ENCODE results near the gene CHTOP.
A peak's percentile ranks its signal among the peaks of the same experiment; 100 is the strongest.

CHTOP gene

DNA sequence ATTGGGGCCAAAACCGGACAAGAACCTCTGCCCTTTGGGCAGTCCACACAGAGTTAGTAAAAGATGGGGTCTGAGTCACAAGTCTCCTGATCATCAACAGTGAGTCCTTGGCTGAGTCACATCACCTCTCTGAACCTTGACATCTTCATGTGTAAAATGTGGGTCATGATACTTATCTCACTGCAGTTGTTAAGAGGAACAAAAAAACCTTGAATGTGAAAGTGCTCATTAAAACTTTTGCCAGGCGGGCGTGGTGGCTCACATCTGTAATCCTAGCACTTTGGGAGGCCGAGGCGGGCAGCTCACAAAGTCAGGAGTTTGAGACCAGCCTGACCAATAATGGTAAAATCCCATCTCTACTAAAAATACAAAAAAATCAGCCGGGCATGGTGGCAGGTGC is 36.7 kb upstream of the CHTOP start:
- TF ChIP-seq, protein P1, sequence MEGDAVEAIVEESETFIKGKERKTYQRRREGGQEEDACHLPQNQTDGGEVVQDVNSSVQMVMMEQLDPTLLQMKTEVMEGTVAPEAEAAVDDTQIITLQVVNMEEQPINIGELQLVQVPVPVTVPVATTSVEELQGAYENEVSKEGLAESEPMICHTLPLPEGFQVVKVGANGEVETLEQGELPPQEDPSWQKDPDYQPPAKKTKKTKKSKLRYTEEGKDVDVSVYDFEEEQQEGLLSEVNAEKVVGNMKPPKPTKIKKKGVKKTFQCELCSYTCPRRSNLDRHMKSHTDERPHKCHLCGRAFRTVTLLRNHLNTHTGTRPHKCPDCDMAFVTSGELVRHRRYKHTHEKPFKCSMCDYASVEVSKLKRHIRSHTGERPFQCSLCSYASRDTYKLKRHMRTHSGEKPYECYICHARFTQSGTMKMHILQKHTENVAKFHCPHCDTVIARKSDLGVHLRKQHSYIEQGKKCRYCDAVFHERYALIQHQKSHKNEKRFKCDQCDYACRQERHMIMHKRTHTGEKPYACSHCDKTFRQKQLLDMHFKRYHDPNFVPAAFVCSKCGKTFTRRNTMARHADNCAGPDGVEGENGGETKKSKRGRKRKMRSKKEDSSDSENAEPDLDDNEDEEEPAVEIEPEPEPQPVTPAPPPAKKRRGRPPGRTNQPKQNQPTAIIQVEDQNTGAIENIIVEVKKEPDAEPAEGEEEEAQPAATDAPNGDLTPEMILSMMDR (conservative IDR thresholded peaks at IDR 0.05; ENCODE audit: low read depth, low read length): no peak
- no peak overlapping the region for H3K4me3 ChIP-seq (ENCODE audit: low read depth, low read length)
- peak; percentile 47 for DNase-seq (ENCODE audit: low read depth)

DNA sequence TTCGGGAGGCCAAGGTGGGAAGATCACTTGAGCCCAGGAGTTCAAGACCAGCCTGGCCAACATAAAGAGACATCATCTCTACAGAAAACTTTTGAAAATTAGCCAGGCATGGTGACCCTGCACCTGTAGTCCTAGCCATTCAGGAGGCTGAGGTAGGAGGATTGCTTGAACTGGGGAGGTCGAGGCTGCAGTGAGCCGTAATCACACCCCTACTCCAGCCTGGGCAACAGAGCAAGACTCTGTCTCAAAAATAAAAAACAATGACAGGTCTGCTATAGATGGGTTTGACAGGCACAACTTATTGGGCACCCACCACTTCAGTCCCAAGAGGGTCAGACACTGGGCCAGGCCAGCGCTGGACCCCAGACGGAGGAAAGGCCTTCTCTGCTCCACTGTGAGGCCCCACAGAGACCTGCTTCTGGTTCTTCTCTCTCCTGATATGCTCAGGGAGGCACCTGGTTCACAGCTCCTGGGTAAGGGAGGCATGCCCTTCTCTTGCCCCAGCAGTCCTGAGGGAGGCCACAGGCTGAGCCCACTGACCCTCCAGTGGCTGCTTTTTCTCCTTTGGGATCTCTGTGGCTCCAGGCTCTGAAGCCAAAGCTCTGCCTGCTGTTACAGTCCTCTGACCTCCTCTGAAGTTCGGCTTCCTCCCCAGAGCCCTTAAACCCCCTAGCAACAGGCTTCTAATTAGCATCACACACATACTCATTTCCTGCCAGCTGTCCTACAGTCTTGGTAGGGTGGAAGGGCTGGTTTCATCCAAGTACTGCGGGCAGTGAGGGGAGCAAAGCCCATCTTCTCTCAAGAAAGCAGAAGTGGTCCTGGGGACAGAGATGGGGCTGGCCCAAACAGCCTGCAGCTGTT is 35.3 kb upstream of the CHTOP start:
- DNase-seq (ENCODE audit: low read depth): peak; percentile 70
- no peak overlapping the region for H3K4me3 ChIP-seq (ENCODE audit: low read depth, low read length)
- TF ChIP-seq, protein P1 (conservative IDR thresholded peaks at IDR 0.05; ENCODE audit: low read depth, low read length): no peak

DNA sequence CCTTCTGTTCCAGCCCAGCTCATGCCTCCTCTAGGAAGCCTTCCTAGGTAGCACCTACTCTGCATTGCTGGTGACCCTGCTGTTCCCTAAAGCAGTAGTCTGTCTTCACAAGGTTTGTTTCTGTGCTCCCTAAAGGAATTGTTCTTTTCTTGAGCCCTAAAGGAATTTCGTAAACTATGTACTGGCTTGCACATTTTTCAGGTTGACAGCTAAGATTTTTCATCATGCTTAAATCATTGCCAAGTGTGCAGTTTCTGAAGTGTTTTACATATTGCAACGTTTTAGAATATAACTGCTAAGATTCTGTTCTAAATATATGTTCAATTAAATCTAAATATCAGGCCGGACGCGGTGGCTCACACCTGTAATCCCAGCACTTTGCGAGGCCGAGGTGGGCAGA is 34.0 kb upstream of the CHTOP start:
- H3K4me3 ChIP-seq (ENCODE audit: low read depth, low read length): no peak overlapping the region
- DNase-seq (ENCODE audit: low read depth): peak; percentile 41
- TF ChIP-seq, protein P1 (conservative IDR thresholded peaks at IDR 0.05; ENCODE audit: low read depth, low read length): no peak

DNA sequence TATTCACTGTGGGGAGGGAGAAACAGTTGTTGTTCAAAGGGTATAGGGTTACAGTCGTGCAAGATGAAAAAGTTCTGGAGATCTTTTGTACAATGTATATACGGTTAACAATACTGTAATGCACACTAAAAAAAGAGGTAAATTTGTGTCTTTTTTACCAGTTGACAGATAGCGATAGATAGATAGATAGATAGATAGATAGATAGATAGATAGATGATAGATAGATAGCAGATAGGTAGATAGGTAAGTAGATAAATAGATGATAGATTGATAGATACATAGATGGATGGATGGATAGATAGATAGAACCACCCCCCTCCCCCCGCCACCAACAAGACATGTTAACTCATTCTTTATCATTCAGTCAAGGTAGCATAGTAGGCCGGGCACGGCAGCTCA is 31.1 kb upstream of the CHTOP start:
- TF ChIP-seq, protein P1 (conservative IDR thresholded peaks at IDR 0.05; ENCODE audit: low read depth, low read length): no peak
- no peak overlapping the region for H3K4me3 ChIP-seq (ENCODE audit: low read depth, low read length)
- no peak for DNase-seq (ENCODE audit: low read depth)

DNA sequence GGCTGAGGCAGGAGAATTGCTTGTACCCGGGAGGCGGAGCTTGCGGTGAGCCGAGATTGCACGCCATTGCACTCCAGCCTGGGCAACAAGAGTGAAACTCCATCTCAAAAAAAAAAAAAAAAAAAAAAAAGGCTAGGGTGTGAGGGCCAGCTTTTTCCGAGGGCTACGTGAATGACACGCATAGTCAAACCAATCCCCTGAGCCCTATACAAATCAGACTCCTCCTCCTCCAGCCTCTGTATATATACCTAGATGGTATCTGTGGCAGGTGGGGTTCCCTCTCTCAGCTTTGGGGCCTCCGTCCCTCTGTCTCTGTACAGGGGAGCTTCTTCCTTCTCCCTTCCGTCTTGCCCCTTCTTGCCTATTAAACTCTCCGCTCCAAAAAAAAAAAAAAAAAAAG is 27.7 kb upstream of the CHTOP start:
- DNase-seq (ENCODE audit: low read depth): no peak
- H3K4me3 ChIP-seq (ENCODE audit: low read depth, low read length): no peak overlapping the region
- TF ChIP-seq, protein P1 (conservative IDR thresholded peaks at IDR 0.05; ENCODE audit: low read depth, low read length): no peak

DNA sequence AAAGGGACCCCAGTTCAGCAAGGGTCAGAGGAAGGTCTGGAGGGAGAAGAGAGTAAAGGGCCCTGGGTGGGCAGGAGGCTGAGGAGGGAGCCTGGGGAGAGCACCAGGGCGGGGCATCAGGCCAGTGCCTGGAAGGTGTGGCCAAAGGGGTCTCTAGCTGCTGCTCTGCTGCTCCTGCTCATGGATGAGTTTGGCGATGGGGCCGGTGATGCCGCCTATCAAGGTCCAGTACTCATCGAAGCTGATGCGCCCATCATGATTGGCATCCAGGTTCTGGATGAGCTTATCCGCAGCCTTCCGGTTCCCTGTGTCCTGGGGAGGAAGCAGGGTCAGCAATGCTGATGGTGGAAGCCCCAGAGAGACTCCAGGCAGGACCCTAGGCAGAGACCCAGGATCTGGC is 26.5 kb upstream of the CHTOP start:
- TF ChIP-seq, protein P1 (conservative IDR thresholded peaks at IDR 0.05; ENCODE audit: low read depth, low read length): no peak
- no peak for DNase-seq (ENCODE audit: low read depth)
- H3K4me3 ChIP-seq (ENCODE audit: low read depth, low read length): no peak overlapping the region
